ENCODE results near the gene MAPKAP1.

DNA sequence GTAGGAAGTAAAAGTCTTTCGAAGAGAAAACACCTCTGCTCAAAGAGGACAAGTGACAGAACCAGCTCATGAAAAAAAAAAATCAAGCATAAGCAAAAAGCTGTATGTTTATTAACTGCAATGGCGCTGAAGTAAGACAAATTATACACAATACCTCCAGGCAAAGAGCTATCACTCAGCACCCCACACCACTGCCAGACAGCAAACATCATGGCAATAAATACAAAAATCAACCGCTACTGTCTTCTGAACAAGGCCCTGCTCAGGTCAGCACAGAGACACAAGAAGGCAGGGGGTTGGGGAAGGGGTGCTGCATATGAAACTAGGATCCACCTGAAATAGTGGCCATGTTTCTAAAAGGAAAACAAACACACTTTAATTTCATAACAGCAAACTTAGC is 50.4 kb downstream of the MAPKAP1 start:
- TF ChIP-seq, protein P1, sequence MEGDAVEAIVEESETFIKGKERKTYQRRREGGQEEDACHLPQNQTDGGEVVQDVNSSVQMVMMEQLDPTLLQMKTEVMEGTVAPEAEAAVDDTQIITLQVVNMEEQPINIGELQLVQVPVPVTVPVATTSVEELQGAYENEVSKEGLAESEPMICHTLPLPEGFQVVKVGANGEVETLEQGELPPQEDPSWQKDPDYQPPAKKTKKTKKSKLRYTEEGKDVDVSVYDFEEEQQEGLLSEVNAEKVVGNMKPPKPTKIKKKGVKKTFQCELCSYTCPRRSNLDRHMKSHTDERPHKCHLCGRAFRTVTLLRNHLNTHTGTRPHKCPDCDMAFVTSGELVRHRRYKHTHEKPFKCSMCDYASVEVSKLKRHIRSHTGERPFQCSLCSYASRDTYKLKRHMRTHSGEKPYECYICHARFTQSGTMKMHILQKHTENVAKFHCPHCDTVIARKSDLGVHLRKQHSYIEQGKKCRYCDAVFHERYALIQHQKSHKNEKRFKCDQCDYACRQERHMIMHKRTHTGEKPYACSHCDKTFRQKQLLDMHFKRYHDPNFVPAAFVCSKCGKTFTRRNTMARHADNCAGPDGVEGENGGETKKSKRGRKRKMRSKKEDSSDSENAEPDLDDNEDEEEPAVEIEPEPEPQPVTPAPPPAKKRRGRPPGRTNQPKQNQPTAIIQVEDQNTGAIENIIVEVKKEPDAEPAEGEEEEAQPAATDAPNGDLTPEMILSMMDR (IDR thresholded peaks at IDR 0.05; ENCODE audit: poor library complexity, severe bottlenecking), result no peak
- TF ChIP-seq, protein P2, sequence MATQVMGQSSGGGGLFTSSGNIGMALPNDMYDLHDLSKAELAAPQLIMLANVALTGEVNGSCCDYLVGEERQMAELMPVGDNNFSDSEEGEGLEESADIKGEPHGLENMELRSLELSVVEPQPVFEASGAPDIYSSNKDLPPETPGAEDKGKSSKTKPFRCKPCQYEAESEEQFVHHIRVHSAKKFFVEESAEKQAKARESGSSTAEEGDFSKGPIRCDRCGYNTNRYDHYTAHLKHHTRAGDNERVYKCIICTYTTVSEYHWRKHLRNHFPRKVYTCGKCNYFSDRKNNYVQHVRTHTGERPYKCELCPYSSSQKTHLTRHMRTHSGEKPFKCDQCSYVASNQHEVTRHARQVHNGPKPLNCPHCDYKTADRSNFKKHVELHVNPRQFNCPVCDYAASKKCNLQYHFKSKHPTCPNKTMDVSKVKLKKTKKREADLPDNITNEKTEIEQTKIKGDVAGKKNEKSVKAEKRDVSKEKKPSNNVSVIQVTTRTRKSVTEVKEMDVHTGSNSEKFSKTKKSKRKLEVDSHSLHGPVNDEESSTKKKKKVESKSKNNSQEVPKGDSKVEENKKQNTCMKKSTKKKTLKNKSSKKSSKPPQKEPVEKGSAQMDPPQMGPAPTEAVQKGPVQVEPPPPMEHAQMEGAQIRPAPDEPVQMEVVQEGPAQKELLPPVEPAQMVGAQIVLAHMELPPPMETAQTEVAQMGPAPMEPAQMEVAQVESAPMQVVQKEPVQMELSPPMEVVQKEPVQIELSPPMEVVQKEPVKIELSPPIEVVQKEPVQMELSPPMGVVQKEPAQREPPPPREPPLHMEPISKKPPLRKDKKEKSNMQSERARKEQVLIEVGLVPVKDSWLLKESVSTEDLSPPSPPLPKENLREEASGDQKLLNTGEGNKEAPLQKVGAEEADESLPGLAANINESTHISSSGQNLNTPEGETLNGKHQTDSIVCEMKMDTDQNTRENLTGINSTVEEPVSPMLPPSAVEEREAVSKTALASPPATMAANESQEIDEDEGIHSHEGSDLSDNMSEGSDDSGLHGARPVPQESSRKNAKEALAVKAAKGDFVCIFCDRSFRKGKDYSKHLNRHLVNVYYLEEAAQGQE (IDR thresholded peaks at IDR 0.05; ENCODE audit: borderline replicate concordance), result no peak
- TF ChIP-seq POLR2AphosphoS5 (IDR thresholded peaks at IDR 0.05) (no peak), SMC3 (conservative IDR thresholded peaks at IDR 0.05; ENCODE audit: poor library complexity) (no peak), RAD21 (conservative IDR thresholded peaks at IDR 0.05) (no peak)
